HepG2 (cell line): ENCODE measurements around the gene TDRD6. TPM values are rescaled to one million over a fixed set of nuclear protein-coding genes. Genes with fewer than 3 reads are reported as not detected.

Experiments
- CREM ChIP-seq, 2 experiments: sonication (generic) in 1 of 2; formaldehyde crosslinking in 1 of 2; IDR thresholded peaks; 2 replicates each; pipeline versions ENCODE4 v1.4.0 to v1.6.1; 2016 to 2020; ENCODE audit warnings: antibody characterized with exemption in 1 of 2, mild to moderate bottlenecking in 1 of 2, missing genetic modification reagents in 1 of 2
- ERF ChIP-seq: IDR thresholded peaks from 2 replicates; pipeline ENCODE4 v1.6.1; 2018; ENCODE audit warnings: missing biosample characterization, missing genetic modification reagents
- KDM2A ChIP-seq: sonication (generic); formaldehyde crosslinking; IDR thresholded peaks from 2 replicates; pipeline ENCODE4 v1.4.0; 2020; ENCODE audit warnings: low read depth, missing genetic modification reagents, borderline replicate concordance
- KDM5B ChIP-seq: sonication (generic); formaldehyde crosslinking; IDR thresholded peaks from 2 replicates; pipeline ENCODE4 v1.4.0; 2020; ENCODE audit warnings: missing genetic modification reagents, mild to moderate bottlenecking, borderline replicate concordance
- MTA3 ChIP-seq: sonication (generic); formaldehyde crosslinking; IDR thresholded peaks from 2 replicates; pipeline ENCODE4 v1.4.0; 2020; ENCODE audit warnings: missing genetic modification reagents
- PRPF4 ChIP-seq: fragments of 200-400 bp; formaldehyde crosslinking; IDR thresholded peaks from 2 replicates; pipeline ENCODE4 v1.6.1; 2016; ENCODE audit warnings: low read length, low read depth; ENCODE audit not compliant: poor library complexity, severe bottlenecking
- SATB2 ChIP-seq: sonication (generic); formaldehyde crosslinking; IDR thresholded peaks from 2 replicates; pipeline ENCODE4 v1.5.0; 2020; ENCODE audit warnings: missing genetic modification reagents
- SRSF9 ChIP-seq: fragments of 200-400 bp; formaldehyde crosslinking; IDR thresholded peaks from 2 replicates; pipeline ENCODE4 v1.6.1; 2018; ENCODE audit warnings: borderline replicate concordance, mild to moderate bottlenecking, low read depth, low read length; ENCODE audit not compliant: insufficient read depth, poor library complexity, severe bottlenecking
- STAT6 ChIP-seq: sonication (generic); formaldehyde crosslinking; IDR thresholded peaks from 2 replicates; pipeline ENCODE4 v1.4.0; 2020; ENCODE audit warnings: missing genetic modification reagents, mild to moderate bottlenecking, borderline replicate concordance
- TRAFD1 ChIP-seq: sonication (generic); formaldehyde crosslinking; IDR thresholded peaks from 2 replicates; pipeline ENCODE4 v1.5.1; 2020; ENCODE audit warnings: missing genetic modification reagents, mild to moderate bottlenecking, borderline replicate concordance
- TSC22D2 ChIP-seq: sonication (generic); formaldehyde crosslinking; IDR thresholded peaks from 2 replicates; pipeline ENCODE4 v1.5.1; 2020; ENCODE audit warnings: missing genetic modification reagents, mild to moderate bottlenecking, borderline replicate concordance
- ZFP82 ChIP-seq: sonication (generic); formaldehyde crosslinking; IDR thresholded peaks from 2 replicates; pipeline ENCODE4 v1.5.1; 2020; ENCODE audit warnings: mild to moderate bottlenecking, missing genetic modification reagents, borderline replicate concordance
- ZNF180 ChIP-seq: sonication (generic); formaldehyde crosslinking; IDR thresholded peaks from 2 replicates; pipeline ENCODE4 v1.4.0; 2020; ENCODE audit warnings: low read depth, missing genetic modification reagents, borderline replicate concordance
- ZNF207 ChIP-seq: fragments of 450-650 bp; IDR thresholded peaks from 2 replicates; pipeline ENCODE4 v1.6.1; 2016; ENCODE audit warnings: antibody characterized with exemption, borderline replicate concordance
- ZNF230 ChIP-seq: sonication (generic); formaldehyde crosslinking; IDR thresholded peaks from 2 replicates; pipeline ENCODE4 v1.4.0; 2020; ENCODE audit warnings: mild to moderate bottlenecking, missing genetic modification reagents
- ZNF432 ChIP-seq: sonication (generic); formaldehyde crosslinking; IDR thresholded peaks from 2 replicates; pipeline ENCODE4 v1.5.0; 2020; ENCODE audit warnings: missing genetic modification reagents, mild to moderate bottlenecking, borderline replicate concordance
- ZNF546 ChIP-seq: sonication (generic); formaldehyde crosslinking; conservative IDR thresholded peaks from 2 replicates; pipeline ENCODE4 v1.8.1; 2023; ENCODE audit warnings: mild to moderate bottlenecking, missing genetic modification reagents
- polyA plus RNA-seq, 8 experiments: library from polyadenylated mRNA; depleted of rRNA in 3 of 8; stranded (reverse) in 7 of 8; unstranded in 1 of 8; fragments of >200 nt; fragmentation: Illumina TruSeq in 4 of 8; extraction: Trizol in 4 of 8; gene quantifications; 2 replicates each; pipeline versions ENCODE4 v1.2.1 to v1.2.3, GENCODE V29; 2011 to 2016; ENCODE audit warnings: low read depth in 4 of 8, missing spikeins in 1 of 8, mixed read lengths in 1 of 8; ENCODE audit not compliant: insufficient read depth in 1 of 8
- total RNA-seq, 5 experiments: library from RNA; depleted of rRNA; stranded (reverse); fragments of >200 nt; fragmentation: Illumina TruSeq; extraction: Trizol; gene quantifications; 2 replicates each; pipeline ENCODE4 v1.2.3, GENCODE V29; 2016; ENCODE audit warnings: low read depth in 1 of 5
- TF ChIP-seq, protein P1 (sequence below): sonication (generic); formaldehyde crosslinking; conservative IDR thresholded peaks from 2 replicates; pipeline ENCODE4 v1.4.0; 2020; ENCODE audit warnings: missing genetic modification reagents
- TF ChIP-seq, protein P2 (sequence below): sonication (generic); formaldehyde crosslinking; conservative IDR thresholded peaks from 2 replicates; pipeline ENCODE4 v1.8.1; 2023; ENCODE audit warnings: missing genetic modification reagents

Gene TDRD6
- total and polyA plus RNA-seq, 2 of the 13 experiments (the other 11 are each of a cell fraction or from before 2014, with no cell fraction given), result not detected

DNA sequence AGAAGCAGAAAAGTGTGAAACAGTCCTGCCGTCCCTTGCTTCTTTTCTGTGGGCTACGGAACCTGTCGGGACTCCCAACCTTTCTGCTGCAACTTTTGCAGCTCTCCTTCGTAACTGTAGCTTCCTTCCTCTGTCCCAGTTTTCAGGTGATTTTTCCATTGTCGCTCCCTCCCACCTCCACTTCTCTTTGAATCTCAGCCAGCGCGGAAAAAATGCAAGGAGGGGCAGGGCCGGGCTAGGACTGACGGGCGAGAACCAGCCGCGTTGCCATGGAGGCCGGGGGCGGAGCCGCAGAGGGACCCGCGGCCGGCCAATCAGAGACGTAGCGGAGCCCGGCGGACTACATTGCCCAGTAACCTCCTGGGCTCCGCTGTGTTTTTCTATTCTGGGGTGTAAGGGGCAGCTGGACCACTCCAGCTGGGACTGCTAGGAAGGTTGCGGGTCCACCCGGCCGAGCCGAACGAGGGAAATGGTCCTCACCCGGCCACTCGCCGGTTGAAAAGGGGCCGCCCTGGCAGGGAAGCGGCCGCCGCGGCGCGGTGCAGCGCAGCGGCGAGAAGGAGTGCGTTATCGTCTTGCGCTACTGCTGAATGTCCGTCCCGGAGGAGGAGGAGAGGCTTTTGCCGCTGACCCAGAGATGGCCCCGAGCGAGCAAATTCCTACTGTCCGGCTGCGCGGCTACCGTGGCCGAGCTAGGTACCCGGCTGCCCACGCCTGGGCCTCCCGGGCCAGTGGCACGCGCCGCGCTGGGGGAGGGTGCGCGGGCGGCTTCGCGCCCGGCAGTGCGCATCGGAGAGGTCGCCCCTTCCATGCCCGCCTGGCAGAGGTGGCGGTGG, 34.9 kb upstream of the TDRD6 start, which contains the start of the genes CYP39A1 and SLC25A27 (continued):
- TF ChIP-seq, protein P1, sequence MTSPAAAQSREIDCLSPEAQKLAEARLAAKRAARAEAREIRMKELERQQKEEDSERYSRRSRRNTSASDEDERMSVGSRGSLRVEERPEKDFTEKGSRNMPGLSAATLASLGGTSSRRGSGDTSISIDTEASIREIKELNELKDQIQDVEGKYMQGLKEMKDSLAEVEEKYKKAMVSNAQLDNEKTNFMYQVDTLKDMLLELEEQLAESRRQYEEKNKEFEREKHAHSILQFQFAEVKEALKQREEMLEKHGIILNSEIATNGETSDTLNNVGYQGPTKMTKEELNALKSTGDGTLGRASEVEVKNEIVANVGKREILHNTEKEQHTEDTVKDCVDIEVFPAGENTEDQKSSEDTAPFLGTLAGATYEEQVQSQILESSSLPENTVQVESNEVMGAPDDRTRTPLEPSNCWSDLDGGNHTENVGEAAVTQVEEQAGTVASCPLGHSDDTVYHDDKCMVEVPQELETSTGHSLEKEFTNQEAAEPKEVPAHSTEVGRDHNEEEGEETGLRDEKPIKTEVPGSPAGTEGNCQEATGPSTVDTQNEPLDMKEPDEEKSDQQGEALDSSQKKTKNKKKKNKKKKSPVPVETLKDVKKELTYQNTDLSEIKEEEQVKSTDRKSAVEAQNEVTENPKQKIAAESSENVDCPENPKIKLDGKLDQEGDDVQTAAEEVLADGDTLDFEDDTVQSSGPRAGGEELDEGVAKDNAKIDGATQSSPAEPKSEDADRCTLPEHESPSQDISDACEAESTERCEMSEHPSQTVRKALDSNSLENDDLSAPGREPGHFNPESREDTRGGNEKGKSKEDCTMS (CRISPR knock-in tag), result no peak
- no peak for TF ChIP-seq SRSF9
- no peak for TF ChIP-seq SATB2 (CRISPR knock-in tag)
- no peak for TF ChIP-seq MTA3
- peak; percentile 74; the same call in 1 of the 2 replicates for TF ChIP-seq KDM2A (CRISPR knock-in tag)
- no peak for TF ChIP-seq CREM (IDR thresholded peaks at IDR 0.05)
- no peak for TF ChIP-seq CREM (CRISPR knock-in tag; IDR thresholded peaks at IDR 0.05)
- no peak for TF ChIP-seq TRAFD1 (CRISPR knock-in tag)
- TF ChIP-seq ZNF230 (CRISPR knock-in tag), result no peak
- TF ChIP-seq ZNF207, result no peak
- no peak; the same call in 1 of the 2 replicates for TF ChIP-seq KDM5B (CRISPR knock-in tag)
- TF ChIP-seq TSC22D2 (CRISPR knock-in tag), result no peak
- TF ChIP-seq ZNF180 (CRISPR knock-in tag), result no peak
- TF ChIP-seq ZNF432 (CRISPR knock-in tag), result no peak
- no peak; the same call in 1 of the 2 replicates for TF ChIP-seq ERF (CRISPR knock-in tag)
- 0 out of 2 replicates have a peak, but pooled peaks have one; percentile 35 for TF ChIP-seq ZFP82 (CRISPR knock-in tag)
- TF ChIP-seq STAT6 (CRISPR knock-in tag), result no peak
- 0 out of 2 replicates have a peak, but pooled peaks have one; percentile 43 for TF ChIP-seq ZNF546 (CRISPR knock-in tag)
- no peak for TF ChIP-seq PRPF4
- TF ChIP-seq, protein P2, sequence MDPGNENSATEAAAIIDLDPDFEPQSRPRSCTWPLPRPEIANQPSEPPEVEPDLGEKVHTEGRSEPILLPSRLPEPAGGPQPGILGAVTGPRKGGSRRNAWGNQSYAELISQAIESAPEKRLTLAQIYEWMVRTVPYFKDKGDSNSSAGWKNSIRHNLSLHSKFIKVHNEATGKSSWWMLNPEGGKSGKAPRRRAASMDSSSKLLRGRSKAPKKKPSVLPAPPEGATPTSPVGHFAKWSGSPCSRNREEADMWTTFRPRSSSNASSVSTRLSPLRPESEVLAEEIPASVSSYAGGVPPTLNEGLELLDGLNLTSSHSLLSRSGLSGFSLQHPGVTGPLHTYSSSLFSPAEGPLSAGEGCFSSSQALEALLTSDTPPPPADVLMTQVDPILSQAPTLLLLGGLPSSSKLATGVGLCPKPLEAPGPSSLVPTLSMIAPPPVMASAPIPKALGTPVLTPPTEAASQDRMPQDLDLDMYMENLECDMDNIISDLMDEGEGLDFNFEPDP (CRISPR knock-in tag), result no peak
